HepG2 (cell line): Measurements from ENCODE around the gene IQGAP3. TPM values are rescaled to one million over a fixed set of nuclear protein-coding genes. Genes with fewer than 3 reads are reported as not detected.

ENCODE experiments used
- ATF7 ChIP-seq, 2 experiments: fragments of 450-650 bp in 1 of 2; sonication (generic) in 1 of 2; formaldehyde crosslinking in 1 of 2; IDR thresholded peaks; 2 replicates each; pipeline versions ENCODE4 v1.4.0 to v1.6.1; 2016 to 2020; ENCODE audit warnings: antibody characterized with exemption in 1 of 2, mild to moderate bottlenecking in 1 of 2, missing genetic modification reagents in 1 of 2
- GATAD1 ChIP-seq: IDR thresholded peaks from 2 replicates; pipeline ENCODE4 v1.6.1; 2016; ENCODE audit warnings: missing genetic modification reagents, missing compliant biosample characterization
- GTF3A ChIP-seq: sonication (generic); formaldehyde crosslinking; conservative IDR thresholded peaks from 2 replicates; pipeline ENCODE4 v1.4.0; 2020; ENCODE audit warnings: mild to moderate bottlenecking, missing genetic modification reagents
- KDM3A ChIP-seq: IDR thresholded peaks from 2 replicates; pipeline ENCODE4 v1.6.1; 2018; ENCODE audit warnings: low read depth, missing compliant biosample characterization
- TEAD3 ChIP-seq: optimal IDR thresholded peaks from 2 replicates; pipeline ENCODE3; 2016; ENCODE audit warnings: borderline replicate concordance
- WIZ ChIP-seq: sonication (generic); formaldehyde crosslinking; IDR thresholded peaks from 2 replicates; pipeline ENCODE4 v1.5.1; 2020; ENCODE audit warnings: mild to moderate bottlenecking, missing genetic modification reagents
- ZMYM3 ChIP-seq: sonication (generic); formaldehyde crosslinking; IDR thresholded peaks from 2 replicates; pipeline ENCODE4 v1.5.1; 2020; ENCODE audit warnings: mild to moderate bottlenecking, missing genetic modification reagents
- ZNF296 ChIP-seq: sonication (generic); formaldehyde crosslinking; conservative IDR thresholded peaks from 2 replicates; pipeline ENCODE4 v1.5.0; 2020; ENCODE audit warnings: mild to moderate bottlenecking, missing genetic modification reagents
- ZNF33B ChIP-seq: sonication (generic); formaldehyde crosslinking; IDR thresholded peaks from 2 replicates; pipeline ENCODE4 v1.5.1; 2020; ENCODE audit warnings: mild to moderate bottlenecking, missing genetic modification reagents
- ZNF569 ChIP-seq: sonication (generic); formaldehyde crosslinking; IDR thresholded peaks from 2 replicates; pipeline ENCODE4 v1.5.0; 2020; ENCODE audit warnings: mild to moderate bottlenecking, missing genetic modification reagents, moderate library complexity, borderline replicate concordance
- ZNF672 ChIP-seq: sonication (generic); formaldehyde crosslinking; IDR thresholded peaks from 2 replicates; pipeline ENCODE4 v1.8.1; 2022; ENCODE audit warnings: missing genetic modification reagents
- ZNF749 ChIP-seq: sonication (generic); formaldehyde crosslinking; IDR thresholded peaks from 2 replicates; pipeline ENCODE4 v1.8.0; 2022; ENCODE audit warnings: mild to moderate bottlenecking, missing genetic modification reagents, moderate library complexity, borderline replicate concordance
- ZSCAN30 ChIP-seq: sonication (generic); formaldehyde crosslinking; IDR thresholded peaks from 2 replicates; pipeline ENCODE4 v1.5.0; 2020; ENCODE audit warnings: mild to moderate bottlenecking, missing genetic modification reagents
- polyA plus RNA-seq, 8 experiments: library from polyadenylated mRNA; depleted of rRNA in 3 of 8; stranded (reverse) in 7 of 8; unstranded in 1 of 8; fragments of >200 nt; fragmentation: Illumina TruSeq in 4 of 8; extraction: Trizol in 4 of 8; gene quantifications; 2 replicates each; pipeline versions ENCODE4 v1.2.1 to v1.2.3, GENCODE V29; 2011 to 2016; ENCODE audit warnings: low read depth in 4 of 8, missing spikeins in 1 of 8, mixed read lengths in 1 of 8; ENCODE audit not compliant: insufficient read depth in 1 of 8
- total RNA-seq, 5 experiments: library from RNA; depleted of rRNA; stranded (reverse); fragments of >200 nt; fragmentation: Illumina TruSeq; extraction: Trizol; gene quantifications; 2 replicates each; pipeline ENCODE4 v1.2.3, GENCODE V29; 2016; ENCODE audit warnings: low read depth in 1 of 5
- TF ChIP-seq, protein P1 (sequence below): sonication (generic); formaldehyde crosslinking; IDR thresholded peaks from 2 replicates; pipeline ENCODE4 v1.5.1; 2020; ENCODE audit warnings: mild to moderate bottlenecking, missing genetic modification reagents
- TF ChIP-seq, protein P2 (sequence below): IDR thresholded peaks from 2 replicates; pipeline ENCODE4 v1.6.1; 2016; ENCODE audit warnings: low read depth, borderline replicate concordance
- TF ChIP-seq, protein P3 (sequence below): IDR thresholded peaks from 2 replicates; pipeline ENCODE4 v1.6.1; 2018; ENCODE audit warnings: missing genetic modification reagents, mild to moderate bottlenecking, missing compliant biosample characterization
- TF ChIP-seq, protein P4 (sequence below): sonication (generic); formaldehyde crosslinking; IDR thresholded peaks from 2 replicates; pipeline ENCODE4 v1.5.0; 2020; ENCODE audit warnings: missing genetic modification reagents
- TF ChIP-seq, protein P5 (sequence below): sonication (generic); formaldehyde crosslinking; conservative IDR thresholded peaks from 2 replicates; pipeline ENCODE4 v1.4.0; 2020; ENCODE audit warnings: missing genetic modification reagents
- TF ChIP-seq, protein P6 (sequence below): sonication (generic); formaldehyde crosslinking; IDR thresholded peaks from 2 replicates; pipeline ENCODE4 v1.4.0; 2020; ENCODE audit warnings: missing genetic modification reagents

The IQGAP3 gene
- total and polyA plus RNA-seq, 2 of the 13 experiments (the other 11 are each of a cell fraction or from before 2014, with no cell fraction given), result 13.5 to 14.1 TPM

DNA sequence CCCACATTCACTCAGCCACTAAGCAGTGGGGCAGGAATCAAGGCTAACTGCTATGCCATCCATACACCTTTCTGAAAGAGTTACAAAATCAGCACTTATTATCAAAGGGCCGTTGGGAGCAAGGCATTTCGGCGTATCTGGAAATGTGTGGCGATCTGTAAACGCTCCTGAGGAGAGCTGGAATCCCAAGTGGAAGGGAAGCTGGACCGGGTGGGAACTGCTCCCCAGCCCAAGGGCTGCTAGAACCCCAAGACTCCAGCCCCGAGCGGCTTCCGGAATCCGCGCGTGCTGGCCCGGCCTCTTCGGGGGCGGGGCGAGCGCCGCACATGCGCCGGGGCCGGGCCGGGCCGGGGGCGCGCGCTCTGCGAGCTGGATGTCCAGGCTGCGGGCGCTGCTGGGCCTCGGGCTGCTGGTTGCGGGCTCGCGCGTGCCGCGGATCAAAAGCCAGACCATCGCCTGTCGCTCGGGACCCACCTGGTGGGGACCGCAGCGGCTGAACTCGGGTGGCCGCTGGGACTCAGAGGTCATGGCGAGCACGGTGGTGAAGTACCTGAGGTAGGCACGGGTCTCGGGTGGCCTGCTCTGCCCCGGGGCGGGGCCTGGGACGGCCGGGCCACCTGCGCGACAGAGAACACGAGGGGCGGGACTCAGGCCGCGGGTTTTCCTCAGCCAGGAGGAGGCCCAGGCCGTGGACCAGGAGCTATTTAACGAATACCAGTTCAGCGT lies 19.2 kb upstream of the IQGAP3 start, which contains the start of gene NAXE (continued):
- 0 out of 2 replicates have a peak, but pooled peaks have one; percentile 44 for TF ChIP-seq GTF3A
- TF ChIP-seq, protein P1, sequence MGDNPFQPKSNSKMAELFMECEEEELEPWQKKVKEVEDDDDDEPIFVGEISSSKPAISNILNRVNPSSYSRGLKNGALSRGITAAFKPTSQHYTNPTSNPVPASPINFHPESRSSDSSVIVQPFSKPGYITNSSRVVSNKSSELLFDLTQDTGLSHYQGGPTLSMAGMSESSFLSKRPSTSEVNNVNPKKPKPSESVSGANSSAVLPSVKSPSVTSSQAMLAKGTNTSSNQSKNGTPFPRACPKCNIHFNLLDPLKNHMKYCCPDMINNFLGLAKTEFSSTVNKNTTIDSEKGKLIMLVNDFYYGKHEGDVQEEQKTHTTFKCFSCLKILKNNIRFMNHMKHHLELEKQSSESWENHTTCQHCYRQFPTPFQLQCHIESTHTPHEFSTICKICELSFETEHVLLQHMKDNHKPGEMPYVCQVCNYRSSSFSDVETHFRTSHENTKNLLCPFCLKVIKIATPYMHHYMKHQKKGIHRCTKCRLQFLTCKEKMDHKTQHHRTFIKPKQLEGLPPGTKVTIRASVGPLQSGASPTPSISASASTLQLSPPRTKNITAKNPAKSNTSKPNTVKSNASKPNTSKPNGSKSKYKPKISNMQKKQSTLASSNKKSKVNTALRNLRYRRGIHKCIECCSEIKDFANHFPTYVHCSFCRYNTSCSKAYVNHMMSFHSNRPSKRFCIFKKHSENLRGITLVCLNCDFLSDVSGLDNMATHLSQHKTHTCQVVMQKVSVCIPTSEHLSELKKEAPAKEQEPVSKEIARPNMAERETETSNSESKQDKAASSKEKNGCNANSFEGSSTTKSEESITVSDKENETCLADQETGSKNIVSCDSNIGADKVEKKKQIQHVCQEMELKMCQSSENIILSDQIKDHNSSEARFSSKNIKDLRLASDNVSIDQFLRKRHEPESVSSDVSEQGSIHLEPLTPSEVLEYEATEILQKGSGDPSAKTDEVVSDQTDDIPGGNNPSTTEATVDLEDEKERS (CRISPR knock-in tag), result 0 out of 2 replicates have a peak, but pooled peaks have one; percentile 32
- TF ChIP-seq GATAD1 (CRISPR knock-in tag), result peak; percentile 27
- peak; percentile 64 for TF ChIP-seq ZNF749 (CRISPR knock-in tag)
- TF ChIP-seq, protein P2, sequence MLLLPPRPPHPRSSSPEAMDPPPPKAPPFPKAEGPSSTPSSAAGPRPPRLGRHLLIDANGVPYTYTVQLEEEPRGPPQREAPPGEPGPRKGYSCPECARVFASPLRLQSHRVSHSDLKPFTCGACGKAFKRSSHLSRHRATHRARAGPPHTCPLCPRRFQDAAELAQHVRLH (CRISPR knock-in tag), result peak; percentile 45; the same call in 1 of the 2 replicates
- TF ChIP-seq TEAD3 (CRISPR knock-in tag), result peak; percentile 29
- TF ChIP-seq, protein P3, sequence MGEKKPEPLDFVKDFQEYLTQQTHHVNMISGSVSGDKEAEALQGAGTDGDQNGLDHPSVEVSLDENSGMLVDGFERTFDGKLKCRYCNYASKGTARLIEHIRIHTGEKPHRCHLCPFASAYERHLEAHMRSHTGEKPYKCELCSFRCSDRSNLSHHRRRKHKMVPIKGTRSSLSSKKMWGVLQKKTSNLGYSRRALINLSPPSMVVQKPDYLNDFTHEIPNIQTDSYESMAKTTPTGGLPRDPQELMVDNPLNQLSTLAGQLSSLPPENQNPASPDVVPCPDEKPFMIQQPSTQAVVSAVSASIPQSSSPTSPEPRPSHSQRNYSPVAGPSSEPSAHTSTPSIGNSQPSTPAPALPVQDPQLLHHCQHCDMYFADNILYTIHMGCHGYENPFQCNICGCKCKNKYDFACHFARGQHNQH, result 0 out of 2 replicates have a peak, but pooled peaks have one; percentile 12
- TF ChIP-seq ZSCAN30, result peak; percentile 89; the same call in 1 of the 2 replicates
- TF ChIP-seq, protein P4, sequence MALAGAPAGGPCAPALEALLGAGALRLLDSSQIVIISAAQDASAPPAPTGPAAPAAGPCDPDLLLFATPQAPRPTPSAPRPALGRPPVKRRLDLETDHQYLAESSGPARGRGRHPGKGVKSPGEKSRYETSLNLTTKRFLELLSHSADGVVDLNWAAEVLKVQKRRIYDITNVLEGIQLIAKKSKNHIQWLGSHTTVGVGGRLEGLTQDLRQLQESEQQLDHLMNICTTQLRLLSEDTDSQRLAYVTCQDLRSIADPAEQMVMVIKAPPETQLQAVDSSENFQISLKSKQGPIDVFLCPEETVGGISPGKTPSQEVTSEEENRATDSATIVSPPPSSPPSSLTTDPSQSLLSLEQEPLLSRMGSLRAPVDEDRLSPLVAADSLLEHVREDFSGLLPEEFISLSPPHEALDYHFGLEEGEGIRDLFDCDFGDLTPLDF (CRISPR knock-in tag), result 0 out of 2 replicates have a peak, but pooled peaks have one; percentile 34
- no peak for TF ChIP-seq ATF7 (IDR thresholded peaks at IDR 0.05)
- TF ChIP-seq ATF7 (CRISPR knock-in tag; IDR thresholded peaks at IDR 0.05), result no peak
- peak; percentile 51; the same call in 1 of the 2 replicates for TF ChIP-seq ZNF33B
- no peak; the same call in 1 of the 2 replicates for TF ChIP-seq KDM3A (CRISPR knock-in tag)
- TF ChIP-seq, protein P5, sequence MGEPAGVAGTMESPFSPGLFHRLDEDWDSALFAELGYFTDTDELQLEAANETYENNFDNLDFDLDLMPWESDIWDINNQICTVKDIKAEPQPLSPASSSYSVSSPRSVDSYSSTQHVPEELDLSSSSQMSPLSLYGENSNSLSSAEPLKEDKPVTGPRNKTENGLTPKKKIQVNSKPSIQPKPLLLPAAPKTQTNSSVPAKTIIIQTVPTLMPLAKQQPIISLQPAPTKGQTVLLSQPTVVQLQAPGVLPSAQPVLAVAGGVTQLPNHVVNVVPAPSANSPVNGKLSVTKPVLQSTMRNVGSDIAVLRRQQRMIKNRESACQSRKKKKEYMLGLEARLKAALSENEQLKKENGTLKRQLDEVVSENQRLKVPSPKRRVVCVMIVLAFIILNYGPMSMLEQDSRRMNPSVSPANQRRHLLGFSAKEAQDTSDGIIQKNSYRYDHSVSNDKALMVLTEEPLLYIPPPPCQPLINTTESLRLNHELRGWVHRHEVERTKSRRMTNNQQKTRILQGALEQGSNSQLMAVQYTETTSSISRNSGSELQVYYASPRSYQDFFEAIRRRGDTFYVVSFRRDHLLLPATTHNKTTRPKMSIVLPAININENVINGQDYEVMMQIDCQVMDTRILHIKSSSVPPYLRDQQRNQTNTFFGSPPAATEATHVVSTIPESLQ (CRISPR knock-in tag), result no peak
- TF ChIP-seq ZMYM3 (CRISPR knock-in tag), result no peak
- TF ChIP-seq WIZ (CRISPR knock-in tag), result no peak
- TF ChIP-seq ZNF569 (CRISPR knock-in tag), result no peak
- no peak for TF ChIP-seq ZNF296 (CRISPR knock-in tag)
- TF ChIP-seq, protein P6, sequence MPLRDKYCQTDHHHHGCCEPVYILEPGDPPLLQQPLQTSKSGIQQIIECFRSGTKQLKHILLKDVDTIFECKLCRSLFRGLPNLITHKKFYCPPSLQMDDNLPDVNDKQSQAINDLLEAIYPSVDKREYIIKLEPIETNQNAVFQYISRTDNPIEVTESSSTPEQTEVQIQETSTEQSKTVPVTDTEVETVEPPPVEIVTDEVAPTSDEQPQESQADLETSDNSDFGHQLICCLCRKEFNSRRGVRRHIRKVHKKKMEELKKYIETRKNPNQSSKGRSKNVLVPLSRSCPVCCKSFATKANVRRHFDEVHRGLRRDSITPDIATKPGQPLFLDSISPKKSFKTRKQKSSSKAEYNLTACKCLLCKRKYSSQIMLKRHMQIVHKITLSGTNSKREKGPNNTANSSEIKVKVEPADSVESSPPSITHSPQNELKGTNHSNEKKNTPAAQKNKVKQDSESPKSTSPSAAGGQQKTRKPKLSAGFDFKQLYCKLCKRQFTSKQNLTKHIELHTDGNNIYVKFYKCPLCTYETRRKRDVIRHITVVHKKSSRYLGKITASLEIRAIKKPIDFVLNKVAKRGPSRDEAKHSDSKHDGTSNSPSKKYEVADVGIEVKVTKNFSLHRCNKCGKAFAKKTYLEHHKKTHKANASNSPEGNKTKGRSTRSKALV, result peak; percentile 51; the same call in 1 of the 2 replicates
- no peak for TF ChIP-seq ZNF672 (CRISPR knock-in tag)
